GM23248 (cell line): ENCODE data around the gene ADGRV1. TPM values are rescaled to one million over a fixed set of nuclear protein-coding genes. Genes with fewer than 3 reads are reported as not detected.
"Not testable (repeated sequence)": the region's sequence is repeated elsewhere in the genome, so short reads cannot be mapped to it uniquely, and the experiment has no call there.

Source experiments
- DNase-seq: peaks from one replicate; pipeline ENCODE4 v3.0.0-alpha.2; 2015
- H2AFZ ChIP-seq: fragments of 200-600 bp; sonication (generic); 2 replicates; pipeline ENCODE4 v1.6.1; 2016; ENCODE audit warnings: antibody characterized with exemption
- H3F3A ChIP-seq: fragments of 200-600 bp; sonication (generic); 2 replicates; pipeline ENCODE4 v1.6.1; 2016; ENCODE audit warnings: mild to moderate bottlenecking, antibody characterized with exemption, mixed run types; ENCODE audit not compliant: insufficient read depth
- H3K27ac ChIP-seq: fragments of 200-600 bp; sonication (generic); 2 replicates; pipeline ENCODE4 v1.5.1; 2016; ENCODE audit warnings: mild to moderate bottlenecking
- H3K27me3 ChIP-seq: fragments of 200-600 bp; sonication (generic); replicated peaks from 2 replicates; pipeline ENCODE4 v1.6.1; 2016; ENCODE audit warnings: mild to moderate bottlenecking; ENCODE audit not compliant: insufficient read depth
- H3K36me3 ChIP-seq: fragments of 200-600 bp; sonication (generic); 2 replicates; pipeline ENCODE4 v1.6.1; 2016; ENCODE audit warnings: low read depth, mild to moderate bottlenecking
- H3K4me1 ChIP-seq: fragments of 200-600 bp; sonication (generic); 2 replicates; pipeline ENCODE4 v1.6.1; 2016; ENCODE audit warnings: mild to moderate bottlenecking; ENCODE audit not compliant: insufficient read depth
- H3K4me2 ChIP-seq: fragments of 200-600 bp; sonication (generic); one replicate; pipeline ENCODE4 v1.6.1; 2016; ENCODE audit warnings: mild to moderate bottlenecking; ENCODE audit not compliant: unreplicated experiment
- H3K4me3 ChIP-seq: fragments of 200-600 bp; sonication (generic); 2 replicates; pipeline ENCODE4 v1.5.1; 2016; ENCODE audit warnings: mild to moderate bottlenecking
- H3K79me2 ChIP-seq: fragments of 200-600 bp; sonication (generic); 2 replicates; pipeline ENCODE4 v1.6.1; 2016; ENCODE audit warnings: mild to moderate bottlenecking; ENCODE audit not compliant: insufficient read depth
- H3K9ac ChIP-seq: fragments of 200-600 bp; sonication (generic); 2 replicates; pipeline ENCODE4 v1.6.1; 2016; ENCODE audit warnings: mild to moderate bottlenecking
- H3K9me2 ChIP-seq: fragments of 200-600 bp; sonication (generic); 2 replicates; pipeline ENCODE4 v1.6.1; 2016; ENCODE audit warnings: mixed run types, mild to moderate bottlenecking, moderate library complexity; ENCODE audit not compliant: insufficient read depth
- H3K9me3 ChIP-seq: fragments of 200-600 bp; sonication (generic); one replicate; pipeline ENCODE4 v1.6.1; 2017; ENCODE audit warnings: low read depth
- H4K20me1 ChIP-seq: fragments of 200-600 bp; sonication (generic); 2 replicates; pipeline ENCODE4 v1.6.0; 2016; ENCODE audit not compliant: insufficient read depth
- EZH2 ChIP-seq: fragments of 200-600 bp; sonication (generic); IDR thresholded peaks from 2 replicates; pipeline ENCODE4 v1.6.1; 2018; ENCODE audit warnings: antibody characterized with exemption, mild to moderate bottlenecking; ENCODE audit not compliant: insufficient read depth, poor library complexity, severe bottlenecking
- EZH2phosphoT487 ChIP-seq: fragments of 200-600 bp; sonication (generic); IDR thresholded peaks from 2 replicates; pipeline ENCODE4 v1.6.1; 2018; ENCODE audit warnings: antibody characterized with exemption, moderate library complexity, mild to moderate bottlenecking, low read depth; ENCODE audit not compliant: insufficient read depth
- WGBS, 2 experiments: methylation state at CpG; one replicate each; pipeline ENCODE4 v1.1.6; 2015 to 2017; ENCODE audit warnings: low lambda C conversion rate in 2 of 2, low coverage in 1 of 2; ENCODE audit errors: missing lambda C conversion rate in 2 of 2; 5-methylcytosine and 5-hydroxymethylcytosine counted together
- in situ Hi-C: fragments of 300-500 bp; cut with MboI; formaldehyde crosslinking; loops from 2 replicates; pipeline ENCODE4 v1.15.0; 2020
- polyA plus RNA-seq: library from polyadenylated mRNA; unstranded; fragments of >200 nt; fragmentation: Nextera tagmentation; extraction: Ambion mirVana; gene quantifications from 2 replicates; pipeline ENCODE4 v1.2.1, GENCODE V29; 2016
- total RNA-seq: library from RNA; depleted of rRNA; stranded (reverse); fragments of >200 nt; shearing (Covaris generic); gene quantifications from 2 replicates; pipeline ENCODE4 v1.2.3, GENCODE V29; 2014

Gene ADGRV1
- total and polyA plus RNA-seq, 2 experiments from 2014 or later = not detected

GRCh38 chr5:91007251-91007650 lies 448.7 kb downstream of the ADGRV1 start:
- Histone ChIP-seq H3K79me2 (no peaks in the 10 kb centered on the region), H3K27me3 (peaks cover 23% of the 10 kb centered on the region; the same call in 1 of the 2 replicates), H4K20me1 (no peaks in the 10 kb centered on the region), H3K4me3 (no peak overlapping the region), H3K36me3 (no peaks in the 10 kb centered on the region), H3K9me3 (no peaks in the 10 kb centered on the region), H3K9me2 (no peaks in the 10 kb centered on the region), H2AFZ (no peak overlapping the region), H3F3A (no peaks in the 10 kb centered on the region), H3K27ac (no peak overlapping the region), H3K9ac (no peak overlapping the region), H3K4me2 (no peak overlapping the region), H3K4me1 (no peaks in the 10 kb centered on the region)
- in situ Hi-C loops = no loop called here
- no peak for DNase-seq
- 92 to 100% methylated on average over 1 of the region's 1 CpG for WGBS, 2 experiments
- TF ChIP-seq EZH2phosphoT487 = no peak
- TF ChIP-seq EZH2 = no peak

- H3K4me2 ChIP-seq = no peak overlapping the region
- in situ Hi-C loops = no loop called here
- no peaks in the 10 kb centered on the region for H3F3A ChIP-seq
- no peaks in the 10 kb centered on the region for H3K9me3 ChIP-seq
- H2AFZ ChIP-seq = no peak overlapping the region
- H3K27ac ChIP-seq = no peak overlapping the region
- H3K9ac ChIP-seq = no peak overlapping the region
- H3K27me3 ChIP-seq = peaks cover 19% of the 10 kb centered on the region; the same call in 1 of the 2 replicates
- no peaks in the 10 kb centered on the region for H3K79me2 ChIP-seq
- DNase-seq = no peak
- no peaks in the 10 kb centered on the region for H4K20me1 ChIP-seq
- WGBS, 2 experiments = 65 to 76% methylated on average over 6 of the region's 6 CpGs
- H3K4me1 ChIP-seq = no peaks in the 10 kb centered on the region
- no peak for TF ChIP-seq EZH2phosphoT487
- TF ChIP-seq EZH2 = no peak
- no peak overlapping the region for H3K4me3 ChIP-seq
- H3K9me2 ChIP-seq = no peaks in the 10 kb centered on the region
- no peaks in the 10 kb centered on the region for H3K36me3 ChIP-seq
These were observed 449.3 kb downstream of the ADGRV1 start for GRCh38 chr5:91007780-91008402.

GRCh38 chr5:91010090-91010489 lies 451.5 kb downstream of the ADGRV1 start:
- in situ Hi-C loops = no loop called here
- Histone ChIP-seq H3F3A (no peaks in the 10 kb centered on the region), H3K9me2 (no peaks in the 10 kb centered on the region), H3K9ac (no peak overlapping the region), H3K36me3 (no peaks in the 10 kb centered on the region), H3K9me3 (no peaks in the 10 kb centered on the region), H3K79me2 (no peaks in the 10 kb centered on the region), H2AFZ (no peak overlapping the region), H3K4me1 (no peaks in the 10 kb centered on the region), H4K20me1 (no peaks in the 10 kb centered on the region), H3K27me3 (peaks cover 8% of the 10 kb centered on the region; the same call in 1 of the 2 replicates), H3K27ac (no peak overlapping the region), H3K4me3 (no peak overlapping the region), H3K4me2 (no peak overlapping the region)
- WGBS, 2 experiments = 90 to 95% methylated on average over 2 of the region's 2 CpGs
- DNase-seq = no peak
- TF ChIP-seq EZH2phosphoT487 (no peak), EZH2 (no peak)

GRCh38 chr5:91011029-91011428 lies 452.4 kb downstream of the ADGRV1 start:
- no peak overlapping the region for H3K27ac ChIP-seq
- no peaks in the 10 kb centered on the region for H3K79me2 ChIP-seq
- H3K27me3 ChIP-seq = peaks cover 17% of the 10 kb centered on the region; the same call in 1 of the 2 replicates
- no peaks in the 10 kb centered on the region for H3K9me2 ChIP-seq
- no peak overlapping the region for H3K4me3 ChIP-seq
- no peaks in the 10 kb centered on the region for H3K4me1 ChIP-seq
- H2AFZ ChIP-seq = no peak overlapping the region
- 85 to 88% methylated on average over 1 of the region's 1 CpG for WGBS, 2 experiments
- no peaks in the 10 kb centered on the region for H3K9me3 ChIP-seq
- H3K36me3 ChIP-seq = no peaks in the 10 kb centered on the region
- H3K4me2 ChIP-seq = no peak overlapping the region
- no peaks in the 10 kb centered on the region for H4K20me1 ChIP-seq
- H3K9ac ChIP-seq = no peak overlapping the region
- TF ChIP-seq EZH2phosphoT487 (no peak), EZH2 (no peak)
- H3F3A ChIP-seq = no peaks in the 10 kb centered on the region
- in situ Hi-C loops = no loop called here
- no peak for DNase-seq

- H3K4me2 ChIP-seq, H2AFZ ChIP-seq, H3K9me3 ChIP-seq, H3K79me2 ChIP-seq, H3K4me1 ChIP-seq, H3K36me3 ChIP-seq, H3K9ac ChIP-seq, H3K27ac ChIP-seq, H3K4me3 ChIP-seq, in situ Hi-C loops, DNase-seq, H4K20me1 ChIP-seq, H3F3A ChIP-seq, H3K9me2 ChIP-seq: not testable (repeated sequence)
- peaks cover 33% of the 10 kb centered on the region for H3K27me3 ChIP-seq
- WGBS, 2 experiments = 60 to 73% methylated on average over 1 of the region's 1 CpG
These were observed 454.3 kb downstream of the ADGRV1 start for GRCh38 chr5:91012867-91013266.
